Gastrocnemius medialis (tissue), 4 donors: Measurements from ENCODE around the gene GPR87. TPM values are rescaled to one million over a fixed set of nuclear protein-coding genes. Genes with fewer than 3 reads are reported as not detected.

Experiments
- ATAC-seq, 2 donors: fragments of 150-250 bp; one replicate each; pipeline ENCODE4 v1.9.1; 2016
- DNase-seq, 2 donors: peaks; one replicate each; pipeline ENCODE4 v3.0.0-alpha.2; 2019
- H3K27ac ChIP-seq, 4 donors: fragments of 200-600 bp; sonication (generic); 1 replicate in 1 of 4; 2 replicates in 3 of 4; pipeline ENCODE4 v1.5.1; 2016 to 2018; ENCODE audit warnings: mild to moderate bottlenecking in 2 of 4, moderate library complexity in 1 of 4
- H3K27me3 ChIP-seq, 3 donors: fragments of 200-600 bp; sonication (generic) in 2 of 3; 1 replicate in 1 of 3; 2 replicates in 2 of 3; pipeline versions ENCODE4 v1.5.1 to v1.6.0; 2016 to 2019; ENCODE audit warnings: mild to moderate bottlenecking in 1 of 3, moderate library complexity in 1 of 3
- H3K36me3 ChIP-seq, 2 donors: fragments of 200-600 bp; sonication (generic) in 1 of 2; one replicate each; pipeline ENCODE4 v1.5.1; 2017 to 2018
- H3K4me1 ChIP-seq, 2 donors: fragments of 200-600 bp; sonication (generic) in 1 of 2; one replicate each; pipeline ENCODE4 v1.5.1; 2016 to 2017; ENCODE audit warnings: mild to moderate bottlenecking in 2 of 2
- H3K4me3 ChIP-seq, 4 donors: fragments of 200-600 bp; sonication (generic) in 3 of 4; 1 replicate in 1 of 4; 2 replicates in 3 of 4; pipeline ENCODE4 v1.5.1; 2016 to 2019; ENCODE audit warnings: mild to moderate bottlenecking in 2 of 4
- H3K9me3 ChIP-seq, 3 donors: fragments of 200-600 bp; sonication (generic) in 2 of 3; 1 replicate in 1 of 3; 2 replicates in 2 of 3; pipeline ENCODE4 v1.5.1; 2016 to 2019
- POLR2A ChIP-seq, 2 donors: fragments of 450-650 bp; IDR thresholded peaks; one replicate each; pipeline ENCODE4 v1.6.1; 2017; ENCODE audit warnings: antibody characterized with exemption in 2 of 2, mild to moderate bottlenecking in 2 of 2, moderate library complexity in 2 of 2
- in situ Hi-C, 4 donors: fragments of 200-750 bp; cut with MboI; loops; one replicate each; pipeline versions ENCODE4 v1.15.0 to v1.8.0; 2017; ENCODE audit warnings: low sequenced_read_pairs in 4 of 4
- intact Hi-C: fragments of 100-400 bp; cut with DNase I; formaldehyde crosslinking; loops from one replicate; pipeline ENCODE4 v1.15.1; 2023; ENCODE audit warnings: low total_unique reads
- total RNA-seq, 4 donors: library from RNA; depleted of rRNA; stranded (reverse); fragments of >200 nt; gene quantifications; one replicate each; pipeline versions ENCODE4 v1.1.0 to v1.2.3, GENCODE V29; 2016
- TF ChIP-seq, protein P1 (sequence below), 5 experiments: fragments of 450-650 bp in 3 of 5; fragments of 200-600 bp in 2 of 5; sonication (generic) in 2 of 5; IDR thresholded peaks in 4 of 5; conservative IDR thresholded peaks in 1 of 5; 1 replicate in 4 of 5; 2 replicates in 1 of 5; pipeline ENCODE4 v1.5.1; 2016 to 2019; ENCODE audit warnings: antibody characterized with exemption in 5 of 5, mild to moderate bottlenecking in 3 of 5, moderate library complexity in 3 of 5

Gene GPR87
- total RNA-seq, 4 donors from 2014 or later = not detected

- in situ Hi-C loops = no loop called here
- intact Hi-C loops = no loop called here
- TF ChIP-seq, protein P1, sequence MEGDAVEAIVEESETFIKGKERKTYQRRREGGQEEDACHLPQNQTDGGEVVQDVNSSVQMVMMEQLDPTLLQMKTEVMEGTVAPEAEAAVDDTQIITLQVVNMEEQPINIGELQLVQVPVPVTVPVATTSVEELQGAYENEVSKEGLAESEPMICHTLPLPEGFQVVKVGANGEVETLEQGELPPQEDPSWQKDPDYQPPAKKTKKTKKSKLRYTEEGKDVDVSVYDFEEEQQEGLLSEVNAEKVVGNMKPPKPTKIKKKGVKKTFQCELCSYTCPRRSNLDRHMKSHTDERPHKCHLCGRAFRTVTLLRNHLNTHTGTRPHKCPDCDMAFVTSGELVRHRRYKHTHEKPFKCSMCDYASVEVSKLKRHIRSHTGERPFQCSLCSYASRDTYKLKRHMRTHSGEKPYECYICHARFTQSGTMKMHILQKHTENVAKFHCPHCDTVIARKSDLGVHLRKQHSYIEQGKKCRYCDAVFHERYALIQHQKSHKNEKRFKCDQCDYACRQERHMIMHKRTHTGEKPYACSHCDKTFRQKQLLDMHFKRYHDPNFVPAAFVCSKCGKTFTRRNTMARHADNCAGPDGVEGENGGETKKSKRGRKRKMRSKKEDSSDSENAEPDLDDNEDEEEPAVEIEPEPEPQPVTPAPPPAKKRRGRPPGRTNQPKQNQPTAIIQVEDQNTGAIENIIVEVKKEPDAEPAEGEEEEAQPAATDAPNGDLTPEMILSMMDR (IDR thresholded peaks at IDR 0.05 in 4 of 5, conservative IDR thresholded peaks at IDR 0.05 in 1 of 5) = no peak
- TF ChIP-seq POLR2A (IDR thresholded peaks at IDR 0.05) = no peak
- Histone ChIP-seq H3K9me3 (no peaks in the 10 kb centered on the region), H3K27me3 (no peaks in the 10 kb centered on the region), H3K36me3 (no peaks in the 10 kb centered on the region), H3K4me3 (no peak overlapping the region), H3K4me1 (no peaks in the 10 kb centered on the region), H3K27ac (no peak overlapping the region)
- DNase-seq (no peak), ATAC-seq (no peak)
Observed at GRCh38 chr3:151307583-151308488, 8.8 kb downstream of the GPR87 start.

DNA sequence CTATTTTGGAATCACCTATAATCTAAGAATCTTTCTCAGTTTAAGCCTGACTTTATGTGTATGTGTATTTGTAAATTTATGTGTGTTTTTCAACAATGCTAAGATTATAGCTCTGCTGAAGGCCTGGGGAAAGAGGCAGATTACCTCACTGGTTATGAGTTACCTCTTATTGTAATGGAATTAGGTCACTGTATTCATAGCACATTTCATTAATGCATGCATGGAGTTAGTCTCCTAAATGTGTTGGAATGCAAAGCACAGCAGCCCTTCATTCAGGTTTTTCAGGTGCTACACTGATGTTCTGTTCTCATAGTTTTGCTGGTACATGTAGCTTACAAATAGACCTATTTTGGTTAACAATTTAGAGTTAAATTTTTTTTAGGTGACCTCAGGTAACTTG lies 9.5 kb downstream of the GPR87 start:
- TF ChIP-seq, protein P1 (IDR thresholded peaks at IDR 0.05 in 4 of 5, conservative IDR thresholded peaks at IDR 0.05 in 1 of 5) = no peak
- no peak for TF ChIP-seq POLR2A (IDR thresholded peaks at IDR 0.05)
- ATAC-seq (no peak), DNase-seq (no peak)
- H3K4me3 ChIP-seq = no peak overlapping the region
- no peak overlapping the region for H3K27ac ChIP-seq
- no peaks in the 10 kb centered on the region for H3K4me1 ChIP-seq
- in situ Hi-C loops = no loop called here
- H3K27me3 ChIP-seq = no peaks in the 10 kb centered on the region
- intact Hi-C loops = no loop called here
- H3K9me3 ChIP-seq = no peaks in the 10 kb centered on the region
- H3K36me3 ChIP-seq = no peaks in the 10 kb centered on the region

- ATAC-seq (no peak), DNase-seq (no peak)
- intact Hi-C loops (no loop called here), in situ Hi-C loops (no loop called here)
- TF ChIP-seq POLR2A (IDR thresholded peaks at IDR 0.05) = no peak
- TF ChIP-seq, protein P1 (IDR thresholded peaks at IDR 0.05 in 4 of 5, conservative IDR thresholded peaks at IDR 0.05 in 1 of 5) = no peak
- Histone ChIP-seq H3K4me1 (no peaks in the 10 kb centered on the region), H3K27me3 (no peaks in the 10 kb centered on the region), H3K9me3 (no peaks in the 10 kb centered on the region), H3K27ac (no peak overlapping the region), H3K4me3 (no peak overlapping the region), H3K36me3 (no peaks in the 10 kb centered on the region)
Observed at GRCh38 chr3:151306168-151306810, 10.3 kb downstream of the GPR87 start.

GRCh38 chr3:151305775-151306151 lies 10.9 kb downstream of the GPR87 start:
- intact Hi-C loops = no loop called here
- no peaks in the 10 kb centered on the region for H3K9me3 ChIP-seq
- in situ Hi-C loops = no loop called here

More at GRCh38 chr3:151305775-151306151, 10.9 kb downstream of the GPR87 start:
- Histone ChIP-seq H3K4me1 (no peaks in the 10 kb centered on the region), H3K27ac (no peak overlapping the region), H3K27me3 (no peaks in the 10 kb centered on the region), H3K36me3 (no peaks in the 10 kb centered on the region), H3K4me3 (no peak overlapping the region)
- DNase-seq = no peak
- TF ChIP-seq, protein P1 (IDR thresholded peaks at IDR 0.05 in 4 of 5, conservative IDR thresholded peaks at IDR 0.05 in 1 of 5) = no peak
- no peak for TF ChIP-seq POLR2A (IDR thresholded peaks at IDR 0.05)
- ATAC-seq = no peak
